Measurements from ENCODE around the gene DDX24. TPM values are rescaled to one million over a fixed set of nuclear protein-coding genes. Genes with fewer than 3 reads are reported as not detected.

Gene DDX24
- polyA plus RNA-seq, 1 donor (not counting 4 experiments of a cell fraction or from before 2014, with no cell fraction given), result 171 TPM

DNA sequence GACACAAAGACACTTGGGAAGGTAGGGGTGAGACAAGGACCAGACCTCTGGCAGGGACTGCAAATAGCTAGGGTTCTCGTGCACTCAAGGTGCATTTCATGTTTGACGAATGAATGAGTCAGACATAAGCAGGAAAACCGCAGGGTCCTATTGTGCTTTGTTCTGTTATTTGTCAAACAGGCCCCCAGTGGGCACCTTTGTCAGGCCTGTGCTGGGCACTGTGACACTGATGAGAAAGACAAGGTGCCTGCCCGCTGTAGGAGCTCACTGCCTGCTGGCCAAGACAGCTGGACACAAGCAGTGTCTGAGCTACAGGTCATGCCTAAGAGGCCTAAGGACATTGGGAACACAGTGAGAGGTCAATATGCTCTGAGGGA is 52.6 kb downstream of the DDX24 start:
- FAIRE-seq, result peak; percentile 81

GRCh38 chr14:94027566-94028449 is 53.2 kb downstream of the DDX24 start:
- Histone ChIP-seq H3K4me1 (ENCODE audit: control insufficient read depth, extremely low read depth, insufficient read depth, low read length) (peaks cover 15% of the 10 kb centered on the region), H3K27ac (ENCODE audit: control insufficient read depth, insufficient read depth, low read length) (peak overlapping the region; percentile 11), H2AFZ (ENCODE audit: control insufficient read depth, low read length) (no peak overlapping the region), H3K27me3 (ENCODE audit: control insufficient read depth, extremely low read depth, insufficient read depth, low read length) (no peaks in the 10 kb centered on the region), H3K36me3 (ENCODE audit: control insufficient read depth in 2 of 2, extremely low read depth in 1 of 2, insufficient read depth in 2 of 2, low read length in 2 of 2) (no peaks in the 10 kb centered on the region), H3K9me1 (ENCODE audit: control insufficient read depth, extremely low read depth, insufficient read depth, low read length) (peaks cover 6% of the 10 kb centered on the region), H3K4me3 (ENCODE audit: control insufficient read depth in 2 of 3, extremely low read depth in 1 of 3, insufficient read depth in 2 of 3, low read depth in 1 of 3, low read length in 3 of 3) (peak overlapping the region in 1 of 3 experiments; percentile 7), H3K9ac (ENCODE audit: control insufficient read depth, extremely low read depth, insufficient read depth, low read length) (no peak overlapping the region), H4K20me1 (ENCODE audit: control insufficient read depth, extremely low read depth, insufficient read depth, low read length) (peaks cover 3% of the 10 kb centered on the region), H3K4me2 (ENCODE audit: control insufficient read depth, extremely low read depth, insufficient read depth, low read depth, low read length) (peak overlapping the region; percentile 35), H3K79me2 (ENCODE audit: control insufficient read depth, insufficient read depth, low read length) (no peaks in the 10 kb centered on the region), H3K9me3 (ENCODE audit: control insufficient read depth, low read depth, low read length) (no peaks in the 10 kb centered on the region)
- peak; percentile 53 for DNase-seq (ENCODE audit: low read depth, low spot score)
- FAIRE-seq, result peak; percentile 26
- dilution Hi-C loops (cut with MboI; ENCODE audit: extremely low pct_ligation_motif_present, low sequenced_read_pairs), result no loop called here
- TF ChIP-seq EZH2 (IDR thresholded peaks at IDR 0.05; ENCODE audit: low read length), result no peak
- TF ChIP-seq, protein P1, sequence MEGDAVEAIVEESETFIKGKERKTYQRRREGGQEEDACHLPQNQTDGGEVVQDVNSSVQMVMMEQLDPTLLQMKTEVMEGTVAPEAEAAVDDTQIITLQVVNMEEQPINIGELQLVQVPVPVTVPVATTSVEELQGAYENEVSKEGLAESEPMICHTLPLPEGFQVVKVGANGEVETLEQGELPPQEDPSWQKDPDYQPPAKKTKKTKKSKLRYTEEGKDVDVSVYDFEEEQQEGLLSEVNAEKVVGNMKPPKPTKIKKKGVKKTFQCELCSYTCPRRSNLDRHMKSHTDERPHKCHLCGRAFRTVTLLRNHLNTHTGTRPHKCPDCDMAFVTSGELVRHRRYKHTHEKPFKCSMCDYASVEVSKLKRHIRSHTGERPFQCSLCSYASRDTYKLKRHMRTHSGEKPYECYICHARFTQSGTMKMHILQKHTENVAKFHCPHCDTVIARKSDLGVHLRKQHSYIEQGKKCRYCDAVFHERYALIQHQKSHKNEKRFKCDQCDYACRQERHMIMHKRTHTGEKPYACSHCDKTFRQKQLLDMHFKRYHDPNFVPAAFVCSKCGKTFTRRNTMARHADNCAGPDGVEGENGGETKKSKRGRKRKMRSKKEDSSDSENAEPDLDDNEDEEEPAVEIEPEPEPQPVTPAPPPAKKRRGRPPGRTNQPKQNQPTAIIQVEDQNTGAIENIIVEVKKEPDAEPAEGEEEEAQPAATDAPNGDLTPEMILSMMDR (optimal IDR thresholded peaks at IDR 0.05 in 1 of 3, IDR thresholded peaks at IDR 0.05 in 1 of 3, conservative IDR thresholded peaks at IDR 0.05 in 1 of 3; ENCODE audit: extremely low read depth in 1 of 3, insufficient read depth in 2 of 3, low read length in 3 of 3), result no peak

More for the DNA sequence above, 52.6 kb downstream of the DDX24 start:
- H3K79me2 ChIP-seq (ENCODE audit: control insufficient read depth, insufficient read depth, low read length), result no peaks in the 10 kb centered on the region
- H3K4me2 ChIP-seq (ENCODE audit: control insufficient read depth, extremely low read depth, insufficient read depth, low read depth, low read length), result no peak overlapping the region
- no peak overlapping the region for H3K9ac ChIP-seq (ENCODE audit: control insufficient read depth, extremely low read depth, insufficient read depth, low read length)
- no peak overlapping the region for H2AFZ ChIP-seq (ENCODE audit: control insufficient read depth, low read length)
- H3K36me3 ChIP-seq (ENCODE audit: control insufficient read depth in 2 of 2, extremely low read depth in 1 of 2, insufficient read depth in 2 of 2, low read length in 2 of 2), result no peaks in the 10 kb centered on the region
- peak; percentile 45 for DNase-seq (ENCODE audit: low read depth, low spot score)
- no peaks in the 10 kb centered on the region for H3K27me3 ChIP-seq (ENCODE audit: control insufficient read depth, extremely low read depth, insufficient read depth, low read length)
- TF ChIP-seq EZH2 (IDR thresholded peaks at IDR 0.05; ENCODE audit: low read length), result no peak
- TF ChIP-seq, protein P1 (optimal IDR thresholded peaks at IDR 0.05 in 1 of 3, IDR thresholded peaks at IDR 0.05 in 1 of 3, conservative IDR thresholded peaks at IDR 0.05 in 1 of 3; ENCODE audit: extremely low read depth in 1 of 3, insufficient read depth in 2 of 3, low read length in 3 of 3), result no peak
- H3K9me1 ChIP-seq (ENCODE audit: control insufficient read depth, extremely low read depth, insufficient read depth, low read length), result peaks cover 6% of the 10 kb centered on the region
- dilution Hi-C loops (cut with MboI; ENCODE audit: extremely low pct_ligation_motif_present, low sequenced_read_pairs), result no loop called here
- peaks cover 15% of the 10 kb centered on the region for H3K4me1 ChIP-seq (ENCODE audit: control insufficient read depth, extremely low read depth, insufficient read depth, low read length)
- peaks cover 3% of the 10 kb centered on the region for H4K20me1 ChIP-seq (ENCODE audit: control insufficient read depth, extremely low read depth, insufficient read depth, low read length)
- no peaks in the 10 kb centered on the region for H3K9me3 ChIP-seq (ENCODE audit: control insufficient read depth, low read depth, low read length)
- H3K4me3 ChIP-seq (ENCODE audit: control insufficient read depth in 2 of 3, extremely low read depth in 1 of 3, insufficient read depth in 2 of 3, low read depth in 1 of 3, low read length in 3 of 3), result no peak overlapping the region
- no peak overlapping the region for H3K27ac ChIP-seq (ENCODE audit: control insufficient read depth, insufficient read depth, low read length)

All from keratinocyte (primary cell).